Measurements from ENCODE around the gene ARL6IP6. TPM values are rescaled to one million over a fixed set of nuclear protein-coding genes. Genes with fewer than 3 reads are reported as not detected.

Gene ARL6IP6
- total and polyA plus RNA-seq, 10 of the 15 experiments (the other 5 are each of a cell fraction or from before 2014, with no cell fraction given): 15.8 to 87.3 (median 28.4) TPM

DNA sequence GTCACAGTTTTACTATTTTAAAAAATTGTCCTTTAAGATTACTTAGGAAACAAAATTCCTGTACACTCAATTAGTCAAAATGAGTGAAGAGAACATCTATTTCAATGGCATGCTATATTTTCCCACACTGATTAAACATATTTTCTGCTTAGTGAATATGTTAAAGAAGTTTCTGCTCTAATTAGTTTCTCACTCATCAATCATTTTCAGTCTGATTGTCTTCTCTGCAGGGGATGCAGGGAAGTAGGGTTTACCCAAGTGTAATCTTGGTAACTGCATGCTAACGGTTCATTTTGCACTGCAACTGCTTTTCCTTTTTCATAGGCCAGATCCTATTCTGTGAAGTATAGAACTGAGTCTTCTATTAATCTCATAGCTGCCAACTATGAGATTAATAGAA is 78.5 kb downstream of the ARL6IP6 start:
- H3K4me3 ChIP-seq: no peak overlapping the region
- TF ChIP-seq, protein P1, sequence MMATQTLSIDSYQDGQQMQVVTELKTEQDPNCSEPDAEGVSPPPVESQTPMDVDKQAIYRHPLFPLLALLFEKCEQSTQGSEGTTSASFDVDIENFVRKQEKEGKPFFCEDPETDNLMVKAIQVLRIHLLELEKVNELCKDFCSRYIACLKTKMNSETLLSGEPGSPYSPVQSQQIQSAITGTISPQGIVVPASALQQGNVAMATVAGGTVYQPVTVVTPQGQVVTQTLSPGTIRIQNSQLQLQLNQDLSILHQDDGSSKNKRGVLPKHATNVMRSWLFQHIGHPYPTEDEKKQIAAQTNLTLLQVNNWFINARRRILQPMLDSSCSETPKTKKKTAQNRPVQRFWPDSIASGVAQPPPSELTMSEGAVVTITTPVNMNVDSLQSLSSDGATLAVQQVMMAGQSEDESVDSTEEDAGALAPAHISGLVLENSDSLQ (IDR thresholded peaks at IDR 0.05): no peak
- TF ChIP-seq MTA2 (IDR thresholded peaks at IDR 0.05; ENCODE audit: low read depth) (no peak), RUNX3 (IDR thresholded peaks at IDR 0.05; ENCODE audit: low read length) (no peak), JUND (IDR thresholded peaks at IDR 0.05; ENCODE audit: low read depth, low read length) (no peak), BHLHE40 (IDR thresholded peaks at IDR 0.05; ENCODE audit: borderline replicate concordance in 1 of 2, low read depth in 2 of 2, low read length in 1 of 2) (no peak), ZNF622 (IDR thresholded peaks at IDR 0.05) (no peak)
- TF ChIP-seq, protein P2, sequence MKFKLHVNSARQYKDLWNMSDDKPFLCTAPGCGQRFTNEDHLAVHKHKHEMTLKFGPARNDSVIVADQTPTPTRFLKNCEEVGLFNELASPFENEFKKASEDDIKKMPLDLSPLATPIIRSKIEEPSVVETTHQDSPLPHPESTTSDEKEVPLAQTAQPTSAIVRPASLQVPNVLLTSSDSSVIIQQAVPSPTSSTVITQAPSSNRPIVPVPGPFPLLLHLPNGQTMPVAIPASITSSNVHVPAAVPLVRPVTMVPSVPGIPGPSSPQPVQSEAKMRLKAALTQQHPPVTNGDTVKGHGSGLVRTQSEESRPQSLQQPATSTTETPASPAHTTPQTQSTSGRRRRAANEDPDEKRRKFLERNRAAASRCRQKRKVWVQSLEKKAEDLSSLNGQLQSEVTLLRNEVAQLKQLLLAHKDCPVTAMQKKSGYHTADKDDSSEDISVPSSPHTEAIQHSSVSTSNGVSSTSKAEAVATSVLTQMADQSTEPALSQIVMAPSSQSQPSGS (IDR thresholded peaks at IDR 0.05; ENCODE audit: low read length): no peak
- FAIRE-seq (no peak), ATAC-seq (no peak), DNase-seq (ENCODE audit: low read depth, low spot score) (no peak)
- CTCF ChIA-PET: no interaction called here
- no peak overlapping the region for H2AFZ ChIP-seq (ENCODE audit: control insufficient read depth, low read depth, low read length)
- H3K4me2 ChIP-seq (ENCODE audit: control insufficient read depth, insufficient read depth): no peak overlapping the region
- H3K4me1 ChIP-seq (ENCODE audit: control insufficient read depth, insufficient read depth, low read length): no peaks in the 10 kb centered on the region
- no TSS peak for BruUV-seq (replicated peaks)
- H4K20me1 ChIP-seq (ENCODE audit: control insufficient read depth, insufficient read depth): no peaks in the 10 kb centered on the region
- intact Hi-C loops (cut with micrococcal nuclease; ENCODE audit: unreplicated experiment) (no loop called here), in situ Hi-C loops (cut with MboI) (no loop called here)
- 0% methylated on average over 1 of the region's 1 CpG for WGBS (ENCODE audit: insufficient coverage, insufficient replicate concordance, low lambda C conversion rate, missing lambda C conversion rate)
- SMC1A ChIA-PET (ENCODE audit: uncharacterized antibody, unreplicated experiment): no interaction called here
- H3K79me2 ChIP-seq (ENCODE audit: control insufficient read depth, insufficient read depth, low read length): no peaks in the 10 kb centered on the region
- no peaks in the 10 kb centered on the region for H3K9me3 ChIP-seq (replicated peaks; ENCODE audit: control insufficient read depth, insufficient read depth, low read length)
- H3K27ac ChIP-seq (ENCODE audit: control insufficient read depth, insufficient read depth): no peak overlapping the region
- H3K9ac ChIP-seq (ENCODE audit: control insufficient read depth, insufficient read depth, low read length): no peak overlapping the region
- H3K36me3 ChIP-seq (ENCODE audit: control insufficient read depth in 2 of 2, insufficient read depth in 2 of 2, low read length in 1 of 2): no peaks in the 10 kb centered on the region
- RAD21 ChIA-PET (ENCODE audit: unreplicated experiment): no interaction called here
- no peaks in the 10 kb centered on the region; a peak in 1 of 4 replicates for H3K27me3 ChIP-seq (replicated peaks in 1 of 2; ENCODE audit: control insufficient read depth in 2 of 2, insufficient read depth in 2 of 2, low read length in 1 of 2)
- POLR2A ChIA-PET: no interaction called here
